HepG2 (cell line): ENCODE results near the gene BUB1B. TPM values are rescaled to one million over a fixed set of nuclear protein-coding genes. Genes with fewer than 3 reads are reported as not detected.
A peak's percentile ranks its signal among the peaks of the same experiment; 100 is the strongest.

Experiments
- ARID2 ChIP-seq: sonication (generic); formaldehyde crosslinking; IDR thresholded peaks from 2 replicates; pipeline ENCODE4 v1.8.1; 2022; ENCODE audit warnings: mild to moderate bottlenecking, missing genetic modification reagents, borderline replicate concordance
- ARID3A ChIP-seq: IDR thresholded peaks from 2 replicates; pipeline ENCODE4 v1.6.1; 2012; ENCODE audit warnings: low read depth, low read length, improper control_type of control experiment
- ARNT2 ChIP-seq: sonication (generic); formaldehyde crosslinking; IDR thresholded peaks from 2 replicates; pipeline ENCODE4 v1.8.0; 2022; ENCODE audit warnings: mild to moderate bottlenecking, low read depth, missing genetic modification reagents, moderate library complexity
- CBFB ChIP-seq: sonication (generic); formaldehyde crosslinking; IDR thresholded peaks from 2 replicates; pipeline ENCODE4 v1.4.0; 2020; ENCODE audit warnings: missing genetic modification reagents
- ERF ChIP-seq: IDR thresholded peaks from 2 replicates; pipeline ENCODE4 v1.6.1; 2018; ENCODE audit warnings: missing biosample characterization, missing genetic modification reagents
- EZH2 ChIP-seq: conservative IDR thresholded peaks from 2 replicates; pipeline ENCODE4 v1.6.1; 2012; ENCODE audit warnings: mild to moderate bottlenecking, low read depth, low read length, moderate library complexity
- GATA4 ChIP-seq: sonication (generic); IDR thresholded peaks from 2 replicates; pipeline ENCODE4 v1.6.1; 2016; ENCODE audit warnings: antibody characterized with exemption, low read depth, borderline replicate concordance
- MAFF ChIP-seq: IDR thresholded peaks from 2 replicates; pipeline ENCODE4 v1.6.1; 2011; ENCODE audit warnings: low read depth, low read length, improper control_type of control experiment
- MEIS1 ChIP-seq: sonication (generic); formaldehyde crosslinking; IDR thresholded peaks from 2 replicates; pipeline ENCODE4 v1.9.0; 2021; ENCODE audit warnings: mild to moderate bottlenecking, missing genetic modification reagents, moderate library complexity, borderline replicate concordance
- MYC ChIP-seq: sonication (generic); formaldehyde crosslinking; IDR thresholded peaks from 2 replicates; pipeline ENCODE4 v1.9.0; 2021; ENCODE audit warnings: missing genetic modification reagents, borderline replicate concordance
- NR2C2 ChIP-seq: sonication (generic); formaldehyde crosslinking; IDR thresholded peaks from 2 replicates; pipeline ENCODE4 v1.4.0; 2020; ENCODE audit warnings: missing genetic modification reagents, mild to moderate bottlenecking, moderate library complexity, borderline replicate concordance
- RORA ChIP-seq: sonication (generic); formaldehyde crosslinking; IDR thresholded peaks from 2 replicates; pipeline ENCODE4 v1.5.0; 2020; ENCODE audit warnings: mild to moderate bottlenecking, missing genetic modification reagents, moderate library complexity
- SP140L ChIP-seq: sonication (generic); formaldehyde crosslinking; IDR thresholded peaks from 2 replicates; pipeline ENCODE4 v1.4.0; 2020; ENCODE audit warnings: missing genetic modification reagents, borderline replicate concordance
- SRY ChIP-seq: sonication (generic); formaldehyde crosslinking; IDR thresholded peaks from 2 replicates; pipeline ENCODE4 v1.8.0; 2022; ENCODE audit warnings: mild to moderate bottlenecking, missing genetic modification reagents
- YY1 ChIP-seq: IDR thresholded peaks from 2 replicates; pipeline ENCODE4 v1.6.1; 2011; ENCODE audit warnings: low read length, low read depth, moderate library complexity, mild to moderate bottlenecking; ENCODE audit not compliant: insufficient read depth, insufficient replicate concordance
- ZNF18 ChIP-seq: sonication (generic); formaldehyde crosslinking; IDR thresholded peaks from 2 replicates; pipeline ENCODE4 v1.8.0; 2022; ENCODE audit warnings: mild to moderate bottlenecking, missing genetic modification reagents; ENCODE audit not compliant: insufficient replicate concordance
- ZNF317 ChIP-seq: sonication (generic); formaldehyde crosslinking; IDR thresholded peaks from 2 replicates; pipeline ENCODE4 v1.5.0; 2020; ENCODE audit warnings: mild to moderate bottlenecking, missing genetic modification reagents
- ZNF343 ChIP-seq: sonication (generic); formaldehyde crosslinking; IDR thresholded peaks from 2 replicates; pipeline ENCODE4 v1.4.0; 2020; ENCODE audit warnings: mild to moderate bottlenecking, missing genetic modification reagents
- ZNF75D ChIP-seq: sonication (generic); formaldehyde crosslinking; IDR thresholded peaks from 2 replicates; pipeline ENCODE4 v1.8.1; 2023; ENCODE audit warnings: missing genetic modification reagents, mild to moderate bottlenecking, borderline replicate concordance
- ZSCAN21 ChIP-seq: sonication (generic); formaldehyde crosslinking; IDR thresholded peaks from 2 replicates; pipeline ENCODE4 v1.8.0; 2022; ENCODE audit warnings: mild to moderate bottlenecking, missing genetic modification reagents, moderate library complexity, borderline replicate concordance
- polyA plus RNA-seq, 8 experiments: library from polyadenylated mRNA; depleted of rRNA in 3 of 8; stranded (reverse) in 7 of 8; unstranded in 1 of 8; fragments of >200 nt; fragmentation: Illumina TruSeq in 4 of 8; extraction: Trizol in 4 of 8; gene quantifications; 2 replicates each; pipeline versions ENCODE4 v1.2.1 to v1.2.3, GENCODE V29; 2011 to 2016; ENCODE audit warnings: low read depth in 4 of 8, missing spikeins in 1 of 8, mixed read lengths in 1 of 8; ENCODE audit not compliant: insufficient read depth in 1 of 8
- total RNA-seq, 5 experiments: library from RNA; depleted of rRNA; stranded (reverse); fragments of >200 nt; fragmentation: Illumina TruSeq; extraction: Trizol; gene quantifications; 2 replicates each; pipeline ENCODE4 v1.2.3, GENCODE V29; 2016; ENCODE audit warnings: low read depth in 1 of 5
- TF ChIP-seq, protein P1 (sequence below): sonication (generic); formaldehyde crosslinking; IDR thresholded peaks from 2 replicates; pipeline ENCODE4 v1.4.0; 2020; ENCODE audit warnings: missing genetic modification reagents
- TF ChIP-seq, protein P2 (sequence below): IDR thresholded peaks from 2 replicates; pipeline ENCODE4 v1.6.1; 2016; ENCODE audit warnings: control low read depth

BUB1B gene
- total and polyA plus RNA-seq, 2 of the 13 experiments (the other 11 are each of a cell fraction or from before 2014, with no cell fraction given) = 26.2 to 63.5 TPM

GRCh38 chr15:40160689-40161688 lies at the start of gene BUB1B (continued):
- 0 out of 2 replicates have a peak, but pooled peaks have one; percentile 39 for TF ChIP-seq ZNF317
- no peak for TF ChIP-seq ARID3A
- peak; percentile 78 for TF ChIP-seq ERF (CRISPR knock-in tag)
- TF ChIP-seq ZSCAN21 = peak; percentile 93
- TF ChIP-seq MAFF = 0 out of 2 replicates have a peak, but pooled peaks have one; percentile 4
- peak; percentile 51; the same call in 1 of the 2 replicates for TF ChIP-seq ZNF343
- TF ChIP-seq EZH2 = no peak
- 0 out of 2 replicates have a peak, but pooled peaks have one; percentile 30 for TF ChIP-seq SP140L (CRISPR knock-in tag)
- peak; percentile 90 for TF ChIP-seq NR2C2 (CRISPR knock-in tag)
- TF ChIP-seq ZNF75D = no peak
- TF ChIP-seq, protein P1, sequence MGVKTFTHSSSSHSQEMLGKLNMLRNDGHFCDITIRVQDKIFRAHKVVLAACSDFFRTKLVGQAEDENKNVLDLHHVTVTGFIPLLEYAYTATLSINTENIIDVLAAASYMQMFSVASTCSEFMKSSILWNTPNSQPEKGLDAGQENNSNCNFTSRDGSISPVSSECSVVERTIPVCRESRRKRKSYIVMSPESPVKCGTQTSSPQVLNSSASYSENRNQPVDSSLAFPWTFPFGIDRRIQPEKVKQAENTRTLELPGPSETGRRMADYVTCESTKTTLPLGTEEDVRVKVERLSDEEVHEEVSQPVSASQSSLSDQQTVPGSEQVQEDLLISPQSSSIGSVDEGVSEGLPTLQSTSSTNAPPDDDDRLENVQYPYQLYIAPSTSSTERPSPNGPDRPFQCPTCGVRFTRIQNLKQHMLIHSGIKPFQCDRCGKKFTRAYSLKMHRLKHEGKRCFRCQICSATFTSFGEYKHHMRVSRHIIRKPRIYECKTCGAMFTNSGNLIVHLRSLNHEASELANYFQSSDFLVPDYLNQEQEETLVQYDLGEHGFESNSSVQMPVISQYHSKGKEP (CRISPR knock-in tag) = peak; percentile 22; the same call in 1 of the 2 replicates
- TF ChIP-seq RORA (CRISPR knock-in tag) = no peak
- TF ChIP-seq, protein P2, sequence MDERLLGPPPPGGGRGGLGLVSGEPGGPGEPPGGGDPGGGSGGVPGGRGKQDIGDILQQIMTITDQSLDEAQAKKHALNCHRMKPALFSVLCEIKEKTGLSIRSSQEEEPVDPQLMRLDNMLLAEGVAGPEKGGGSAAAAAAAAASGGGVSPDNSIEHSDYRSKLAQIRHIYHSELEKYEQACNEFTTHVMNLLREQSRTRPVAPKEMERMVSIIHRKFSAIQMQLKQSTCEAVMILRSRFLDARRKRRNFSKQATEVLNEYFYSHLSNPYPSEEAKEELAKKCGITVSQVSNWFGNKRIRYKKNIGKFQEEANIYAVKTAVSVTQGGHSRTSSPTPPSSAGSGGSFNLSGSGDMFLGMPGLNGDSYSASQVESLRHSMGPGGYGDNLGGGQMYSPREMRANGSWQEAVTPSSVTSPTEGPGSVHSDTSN = no peak
- TF ChIP-seq YY1 = peak; percentile 90
- TF ChIP-seq MEIS1 (CRISPR knock-in tag) = no peak
- TF ChIP-seq CBFB (CRISPR knock-in tag) = no peak; the same call in 1 of the 2 replicates
- TF ChIP-seq SRY = peak; percentile 60; the same call in 1 of the 2 replicates
- peak; percentile 93 for TF ChIP-seq MYC
- TF ChIP-seq ARID2 = 0 out of 2 replicates have a peak, but pooled peaks have one; percentile 61
- TF ChIP-seq ZNF18 (CRISPR knock-in tag) = no peak
- no peak for TF ChIP-seq GATA4
- TF ChIP-seq ARNT2 = peak; percentile 99
